Measurements from ENCODE around the gene CCDC97. TPM values are rescaled to one million over a fixed set of nuclear protein-coding genes. Genes with fewer than 3 reads are reported as not detected.
"Not testable (repeated sequence)": the region's sequence is repeated elsewhere in the genome, so short reads cannot be mapped to it uniquely, and the experiment has no call there.

Gene CCDC97
- total RNA-seq, 2 experiments from 2014 or later = 33.5 to 36.1 TPM

DNA sequence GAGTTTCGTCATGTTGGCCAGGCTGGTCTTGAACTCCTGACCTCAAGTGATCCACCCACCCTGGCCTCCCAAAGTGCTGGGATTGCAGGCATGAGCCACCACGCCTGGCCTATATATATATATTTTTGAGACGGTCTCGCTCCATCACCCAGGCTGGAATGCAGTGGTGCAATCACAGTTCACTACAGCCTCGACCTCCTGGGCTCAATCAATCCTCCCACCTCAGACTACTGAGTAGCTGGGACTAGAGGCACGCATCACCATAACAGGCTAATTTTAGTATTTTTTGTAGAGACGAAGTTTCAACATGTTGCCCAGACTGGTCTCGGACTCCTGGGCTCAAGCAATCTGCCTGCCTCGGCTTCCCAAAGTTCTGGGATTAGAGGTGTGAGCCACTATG is 36.9 kb downstream of the CCDC97 start:
- CTCF ChIA-PET = interaction anchor here (1.2 kb wide), 1 partner anchor 38 kb away, joined by 3 read pairs; no protein-coding TSS in a partner anchor
- not testable (repeated sequence) for H3K27ac Mint-ChIP-seq
- peaks cover 61% of the 10 kb centered on the region for H3K4me1 Mint-ChIP-seq (ENCODE audit: low read depth)

DNA sequence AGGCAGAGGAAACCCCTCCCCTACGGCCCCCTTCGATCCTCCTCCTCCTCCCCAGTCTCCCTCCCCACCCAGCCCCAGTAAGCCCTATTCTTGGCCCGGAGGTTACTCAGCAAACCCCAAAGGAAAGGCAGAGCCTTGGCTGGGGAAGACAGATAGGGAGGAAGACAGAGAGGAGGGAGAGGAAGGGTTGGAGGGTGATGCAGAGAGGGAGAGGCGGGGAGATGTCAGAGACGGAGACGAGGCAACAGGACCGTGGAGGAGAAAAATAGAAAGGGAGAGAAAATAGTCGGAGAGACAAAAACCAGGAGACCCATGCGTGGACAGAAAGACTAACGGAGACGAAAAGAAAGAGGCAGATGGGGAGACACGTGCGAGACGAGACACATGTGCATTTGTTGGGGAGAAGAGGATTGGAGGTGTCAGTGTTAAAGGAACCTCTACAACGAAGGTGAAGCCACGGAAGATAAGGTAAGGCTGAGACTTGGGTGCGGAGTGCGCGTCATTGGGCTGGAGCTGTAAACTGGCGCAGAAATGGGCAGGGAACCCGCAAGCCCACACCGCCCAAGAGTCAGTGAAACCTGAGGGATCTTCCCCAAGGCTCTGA is 40.9 kb downstream of the CCDC97 start:
- ChIA-PET POLR2A (interaction anchor here (0.7 to 3.1 kb wide), 8 partner anchors 13 to 88 kb away, joined by 3 to 27 read pairs (median 6); partner anchors contain the start of genes B9D2 and CCDC97), CTCF (interaction anchor here (0.6 to 3.2 kb wide), 9 partner anchors 8 to 246 kb away, joined by 3 to 31 read pairs (median 3); partner anchors contain the start of genes B9D2 and HNRNPUL1)
- H3K36me3 Mint-ChIP-seq (ENCODE audit: low read depth) = peaks cover 59% of the 10 kb centered on the region
- DNase-seq (no peak), ATAC-seq (no peak)
- H3K9me3 Mint-ChIP-seq (ENCODE audit: insufficient read depth) = no peaks in the 10 kb centered on the region
- H3K4me3 Mint-ChIP-seq = peak overlapping the region; percentile 90
- no peaks in the 10 kb centered on the region for H3K27me3 Mint-ChIP-seq (ENCODE audit: low read depth)
- peak overlapping the region; percentile 98 for H3K27ac Mint-ChIP-seq
- peaks cover 47% of the 10 kb centered on the region for H3K4me1 Mint-ChIP-seq (ENCODE audit: low read depth)

More for the DNA sequence above, 36.9 kb downstream of the CCDC97 start:
- peaks cover 73% of the 10 kb centered on the region for H3K36me3 Mint-ChIP-seq (ENCODE audit: low read depth)
- H3K4me3 Mint-ChIP-seq; DNase-seq; H3K9me3 Mint-ChIP-seq (ENCODE audit: insufficient read depth); H3K27me3 Mint-ChIP-seq (ENCODE audit: low read depth); ATAC-seq: not testable (repeated sequence)
- POLR2A ChIA-PET = interaction anchor here (0.7 to 1.5 kb wide), 2 partner anchors 20 to 64 kb away, joined by 3 to 4 read pairs; no protein-coding TSS in a partner anchor

DNA sequence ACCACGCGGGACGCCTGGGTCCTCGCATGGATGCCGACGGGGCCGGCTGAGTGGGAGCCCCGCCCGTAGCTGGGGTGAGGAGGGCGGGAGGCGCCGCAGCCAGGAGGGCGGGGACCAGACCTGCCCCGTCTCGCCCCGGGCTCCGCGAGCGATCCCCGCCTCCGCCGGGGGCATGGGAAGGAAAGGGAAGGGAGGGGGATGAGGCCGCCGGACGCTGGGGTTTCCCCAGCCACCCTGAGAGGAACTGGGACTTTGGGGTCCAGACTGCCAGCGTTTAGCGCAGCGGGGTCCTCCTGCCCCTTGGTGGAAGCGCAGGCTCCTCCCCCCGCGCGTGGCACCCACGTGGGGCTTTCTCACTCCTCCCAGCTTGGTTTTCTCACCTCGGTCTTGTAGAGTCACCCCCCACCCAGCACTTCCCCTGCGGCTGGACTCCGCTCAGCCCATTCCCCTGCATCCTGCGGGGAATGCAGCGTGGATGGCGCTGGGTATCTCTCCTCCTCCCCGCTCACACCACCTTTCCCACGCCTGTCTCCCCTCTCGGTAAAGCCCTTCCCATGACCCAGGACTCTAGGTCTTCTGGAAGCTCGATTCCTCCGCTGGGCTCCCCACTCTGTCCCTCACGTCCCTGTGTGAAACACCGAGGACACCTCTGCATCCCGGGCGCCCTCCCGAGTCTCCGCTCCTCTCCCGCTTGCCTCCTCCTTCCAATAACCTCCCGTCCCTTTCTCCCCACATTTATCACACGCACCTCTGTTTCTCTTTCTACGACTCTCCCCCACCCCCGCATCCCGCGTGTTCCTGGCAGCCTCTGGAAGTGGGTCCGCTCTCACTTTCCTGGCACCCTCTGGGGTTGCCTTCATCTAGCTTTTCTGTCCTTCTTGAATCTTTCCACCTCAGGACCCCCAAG is 41.6 kb downstream of the CCDC97 start:
- Mint-ChIP-seq H3K36me3 (ENCODE audit: low read depth) (peaks cover 58% of the 10 kb centered on the region), H3K27ac (peak overlapping the region; percentile 98), H3K9me3 (ENCODE audit: insufficient read depth) (no peaks in the 10 kb centered on the region), H3K4me1 (ENCODE audit: low read depth) (peaks cover 51% of the 10 kb centered on the region), H3K4me3 (peak overlapping the region; percentile 90), H3K27me3 (ENCODE audit: low read depth) (no peaks in the 10 kb centered on the region)
- peak; percentile 60 for ATAC-seq
- CTCF ChIA-PET = interaction anchor here (0.6 to 3.2 kb wide), 17 partner anchors 9 to 247 kb away, joined by 3 to 31 read pairs (median 4); partner anchors contain the start of genes B9D2, CCDC97, DMAC2 and HNRNPUL1
- POLR2A ChIA-PET = interaction anchor here (0.6 to 3.1 kb wide), 13 partner anchors 10 to 148 kb away, joined by 3 to 27 read pairs (median 4); partner anchors contain the start of genes B9D2 and CCDC97
- DNase-seq = peak; percentile 89

DNA sequence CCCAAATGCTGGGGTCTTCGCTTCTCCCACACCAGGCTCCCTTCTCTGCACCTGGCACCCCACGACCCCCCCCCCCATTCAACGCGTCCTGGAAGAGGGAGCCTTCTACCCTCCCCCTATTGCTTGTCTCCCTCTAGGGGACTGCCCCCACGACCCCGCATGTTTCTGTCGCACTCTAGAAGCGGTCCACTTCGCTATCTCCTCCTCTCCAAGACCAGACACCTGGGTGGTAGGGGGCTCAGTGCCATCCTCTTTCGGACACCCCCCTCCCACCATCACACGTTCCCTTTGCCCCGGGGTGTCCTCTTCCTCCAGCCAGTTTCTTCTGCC is 42.3 kb downstream of the CCDC97 start:
- Mint-ChIP-seq H3K36me3 (ENCODE audit: low read depth) (peaks cover 61% of the 10 kb centered on the region), H3K4me1 (ENCODE audit: low read depth) (peaks cover 58% of the 10 kb centered on the region)

DNA sequence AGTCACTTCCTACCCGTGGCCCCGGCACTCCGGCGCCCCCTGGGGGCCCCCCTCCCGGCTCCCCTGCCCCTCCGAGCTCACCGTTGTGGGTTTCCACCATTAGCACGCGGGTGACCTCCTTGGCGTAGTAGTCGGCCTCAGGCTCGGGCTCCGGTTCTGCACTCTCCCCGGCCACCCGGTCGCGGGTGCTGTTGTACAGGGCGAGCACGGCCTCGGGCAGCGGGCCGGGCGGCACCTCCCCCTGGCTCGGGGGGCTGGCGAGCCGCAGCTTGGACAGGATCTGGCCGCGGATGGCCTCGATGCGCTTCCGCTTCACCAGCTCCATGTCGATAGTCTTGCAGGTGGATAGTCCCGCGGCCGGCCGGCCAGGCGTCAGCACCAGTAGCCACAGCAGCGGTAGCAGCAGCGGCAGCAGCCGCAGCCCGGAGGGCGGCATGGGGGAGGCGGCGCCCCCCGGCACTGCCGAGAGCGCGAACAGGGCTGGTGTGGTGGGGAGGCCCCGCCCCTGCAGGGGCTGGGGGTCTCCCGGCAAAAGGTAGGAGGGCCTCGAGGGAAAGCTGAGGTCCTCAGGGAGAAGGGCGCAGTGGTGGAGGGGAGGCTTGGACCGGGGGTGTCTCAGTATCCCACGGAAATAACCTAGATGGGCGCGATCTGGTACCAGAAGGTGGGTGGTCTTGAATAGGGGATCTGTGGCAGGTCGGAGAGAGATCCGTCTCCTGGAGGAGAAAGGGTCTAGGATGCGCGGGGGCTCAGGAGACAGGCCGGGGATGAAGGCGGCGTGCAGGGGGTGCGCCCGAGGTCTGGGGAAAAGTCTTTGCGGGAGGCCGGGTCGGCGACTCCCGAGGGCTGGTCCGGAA is 42.9 kb downstream of the CCDC97 start:
- Mint-ChIP-seq H3K9me3 (ENCODE audit: insufficient read depth) (no peaks in the 10 kb centered on the region), H3K4me1 (ENCODE audit: low read depth) (peaks cover 64% of the 10 kb centered on the region), H3K4me3 (peak overlapping the region; percentile 90), H3K27ac (peak overlapping the region; percentile 98), H3K36me3 (ENCODE audit: low read depth) (peaks cover 57% of the 10 kb centered on the region), H3K27me3 (ENCODE audit: low read depth) (no peaks in the 10 kb centered on the region)
- POLR2A ChIA-PET = interaction anchor here (0.6 to 3.1 kb wide), 9 partner anchors 11 to 150 kb away, joined by 3 to 27 read pairs (median 6); partner anchors contain the start of gene B9D2
- DNase-seq (peak; percentile 85), ATAC-seq (peak; percentile 12)
- CTCF ChIA-PET = interaction anchor here (0.6 to 3.2 kb wide), 14 partner anchors 11 to 90 kb away, joined by 3 to 31 read pairs (median 4); partner anchors contain the start of genes B9D2, CCDC97, DMAC2 and HNRNPUL1

More for the DNA sequence above, 42.3 kb downstream of the CCDC97 start:
- CTCF ChIA-PET = interaction anchor here (0.6 to 3.2 kb wide), 13 partner anchors 9 to 89 kb away, joined by 3 to 31 read pairs (median 6); partner anchors contain the start of genes B9D2, CCDC97, DMAC2 and HNRNPUL1
- H3K4me3 Mint-ChIP-seq = peak overlapping the region; percentile 90
- H3K9me3 Mint-ChIP-seq (ENCODE audit: insufficient read depth) = no peaks in the 10 kb centered on the region
- DNase-seq (no peak), ATAC-seq (no peak)
- H3K27ac Mint-ChIP-seq = peak overlapping the region; percentile 98
- POLR2A ChIA-PET = interaction anchor here (0.6 to 3.1 kb wide), 9 partner anchors 11 to 149 kb away, joined by 3 to 27 read pairs (median 6); partner anchors contain the start of gene B9D2
- H3K27me3 Mint-ChIP-seq (ENCODE audit: low read depth) = no peaks in the 10 kb centered on the region

DNA sequence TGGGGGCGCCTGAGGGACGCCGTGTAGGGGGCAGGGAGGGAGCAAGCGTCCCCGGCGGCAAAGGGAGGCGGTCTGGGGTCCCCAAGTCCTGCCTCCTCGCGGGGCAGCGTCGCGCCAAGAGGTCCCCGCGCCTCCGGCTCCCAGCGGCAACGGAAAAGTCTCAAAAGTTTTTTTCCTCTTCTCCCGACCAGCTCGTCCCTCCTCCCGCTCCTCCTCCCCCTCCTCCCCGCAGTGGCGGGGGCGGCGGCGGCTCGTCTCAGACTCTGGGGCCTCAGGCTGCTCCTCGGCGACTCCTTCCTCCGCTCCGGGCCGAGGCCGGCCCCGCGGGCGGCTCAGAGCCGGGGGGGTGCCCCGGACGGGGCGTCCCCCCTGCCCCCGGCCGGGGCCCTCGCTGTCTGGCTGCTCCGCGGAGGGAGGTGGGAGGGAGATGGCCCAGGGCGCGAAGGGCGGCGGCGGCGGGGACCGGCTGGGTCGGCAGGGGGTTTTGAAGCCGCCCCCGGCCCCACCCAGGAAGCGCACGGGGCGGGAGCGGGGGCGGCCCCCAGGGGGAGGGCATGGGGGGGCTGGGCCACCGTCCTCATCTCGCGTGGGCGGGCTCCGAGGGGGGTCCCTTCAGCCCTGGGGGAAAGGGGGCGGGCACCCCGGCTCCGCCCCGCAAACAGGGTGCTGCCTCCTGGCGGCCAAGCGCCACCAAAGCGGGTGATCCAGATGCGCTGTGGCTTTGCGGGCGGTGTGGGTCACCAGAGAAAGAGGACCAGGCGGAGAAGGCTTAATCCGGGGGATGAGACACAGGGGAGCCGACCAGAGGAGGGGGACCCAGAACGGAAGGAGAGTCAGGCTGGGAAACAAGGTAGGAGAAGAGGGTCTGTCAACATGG is 43.7 kb downstream of the CCDC97 start, which contains the start of gene TGFB1:
Gene TGFB1 (minus strand): TSS at position 457 of the 877 bp plus-strand sequence. CDS start 878 bp downstream, outside the sequence.
- no peaks in the 10 kb centered on the region for H3K9me3 Mint-ChIP-seq (ENCODE audit: insufficient read depth)
- POLR2A ChIA-PET = interaction anchor here (1.5 to 3.1 kb wide), 5 partner anchors 10 to 91 kb away, joined by 5 to 27 read pairs (median 13); partner anchors contain the start of gene B9D2
- no peaks in the 10 kb centered on the region for H3K27me3 Mint-ChIP-seq (ENCODE audit: low read depth)
- peaks cover 66% of the 10 kb centered on the region for H3K4me1 Mint-ChIP-seq (ENCODE audit: low read depth)
- peak within 1 kb of the TSS; percentile 98 for H3K27ac Mint-ChIP-seq
- peak within 1 kb of the TSS; percentile 90 for H3K4me3 Mint-ChIP-seq
- H3K36me3 Mint-ChIP-seq (ENCODE audit: low read depth) = peaks cover 51% of the 10 kb centered on the region
- peak; percentile 54 for ATAC-seq
- peak; percentile 95 for DNase-seq
- CTCF ChIA-PET = interaction anchor here (0.6 to 3.2 kb wide), 7 partner anchors 10 to 91 kb away, joined by 3 to 31 read pairs (median 6); partner anchors contain the start of gene B9D2

DNA sequence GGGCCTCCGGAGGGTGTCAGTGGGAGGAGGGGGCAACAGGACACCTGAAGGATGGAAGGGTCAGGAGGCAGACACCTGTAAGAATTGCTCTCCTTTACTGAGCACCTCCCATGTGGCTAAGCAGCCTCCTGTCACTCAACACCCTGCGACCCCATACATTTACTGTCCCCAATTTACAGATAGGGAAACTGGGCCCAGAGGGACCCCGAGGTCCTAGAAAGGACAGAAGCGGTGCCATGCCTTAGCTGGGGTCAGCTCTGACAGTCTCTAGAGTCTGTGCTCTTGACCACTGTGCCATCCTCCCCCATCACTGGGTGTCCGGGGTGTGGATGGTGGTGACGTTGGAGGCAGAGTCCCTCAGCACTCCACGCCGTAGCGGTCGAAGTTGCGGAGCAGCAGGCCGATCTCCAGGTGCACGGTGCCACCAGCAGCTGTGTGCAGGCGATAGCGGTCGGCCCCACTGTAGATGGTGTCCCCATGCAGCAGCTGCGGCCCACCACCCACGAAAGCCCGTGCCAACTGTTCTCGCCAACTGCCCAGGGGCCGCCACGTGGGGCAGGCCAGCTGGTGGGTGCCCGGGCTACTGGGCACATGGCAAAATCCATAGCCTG is 44.5 kb downstream of the CCDC97 start:
- H3K27ac Mint-ChIP-seq = peak overlapping the region; percentile 86
- no peak for ATAC-seq
- H3K4me1 Mint-ChIP-seq (ENCODE audit: low read depth) = peaks cover 59% of the 10 kb centered on the region
- CTCF ChIA-PET = interaction anchor here (1.7 to 2.6 kb wide), 2 partner anchors 10 to 48 kb away, joined by 6 to 35 read pairs; partner anchors contain the start of gene B9D2
- no peak for DNase-seq
- peak overlapping the region; percentile 75 for H3K4me3 Mint-ChIP-seq
- POLR2A ChIA-PET = interaction anchor here (2.7 kb wide), 1 partner anchor 10 kb away, joined by 12 read pairs; the partner anchor contains the start of gene B9D2
- H3K9me3 Mint-ChIP-seq (ENCODE audit: insufficient read depth) = no peaks in the 10 kb centered on the region
- peaks cover 44% of the 10 kb centered on the region for H3K36me3 Mint-ChIP-seq (ENCODE audit: low read depth)
- H3K27me3 Mint-ChIP-seq (ENCODE audit: low read depth) = no peaks in the 10 kb centered on the region

DNA sequence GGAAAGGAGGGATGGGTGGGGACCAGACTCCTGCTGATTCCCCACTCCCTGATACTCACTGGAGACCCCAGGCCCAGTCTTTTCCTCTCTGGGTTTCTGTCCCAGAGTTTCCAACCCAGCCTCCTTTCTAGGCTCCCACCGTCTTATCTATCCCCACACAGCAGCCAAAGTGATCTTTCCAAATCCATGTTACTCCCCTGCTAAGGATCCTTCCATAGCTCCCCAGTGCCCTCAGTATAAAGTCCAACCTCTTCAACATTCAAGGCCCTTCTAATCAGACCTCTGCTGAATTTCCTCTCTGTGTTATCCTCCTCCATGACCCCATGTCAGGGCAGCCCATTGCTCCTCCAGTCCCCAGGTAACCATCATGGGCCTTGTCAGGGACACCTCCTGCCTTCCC is 45.1 kb downstream of the CCDC97 start:
- Mint-ChIP-seq H3K27ac (peak overlapping the region; percentile 95), H3K9me3 (ENCODE audit: insufficient read depth) (no peaks in the 10 kb centered on the region), H3K27me3 (ENCODE audit: low read depth) (no peaks in the 10 kb centered on the region), H3K4me1 (ENCODE audit: low read depth) (peaks cover 57% of the 10 kb centered on the region), H3K4me3 (peak overlapping the region; percentile 64), H3K36me3 (ENCODE audit: low read depth) (peaks cover 41% of the 10 kb centered on the region)
- ATAC-seq = no peak
- CTCF ChIA-PET = interaction anchor here (1.1 to 2.6 kb wide), 6 partner anchors 10 to 76 kb away, joined by 3 to 35 read pairs (median 4); partner anchors contain the start of gene B9D2
- no peak for DNase-seq
- POLR2A ChIA-PET = interaction anchor here (1.0 to 2.7 kb wide), 2 partner anchors 9 to 91 kb away, joined by 4 to 12 read pairs; partner anchors contain the start of genes B9D2 and HNRNPUL1

DNA sequence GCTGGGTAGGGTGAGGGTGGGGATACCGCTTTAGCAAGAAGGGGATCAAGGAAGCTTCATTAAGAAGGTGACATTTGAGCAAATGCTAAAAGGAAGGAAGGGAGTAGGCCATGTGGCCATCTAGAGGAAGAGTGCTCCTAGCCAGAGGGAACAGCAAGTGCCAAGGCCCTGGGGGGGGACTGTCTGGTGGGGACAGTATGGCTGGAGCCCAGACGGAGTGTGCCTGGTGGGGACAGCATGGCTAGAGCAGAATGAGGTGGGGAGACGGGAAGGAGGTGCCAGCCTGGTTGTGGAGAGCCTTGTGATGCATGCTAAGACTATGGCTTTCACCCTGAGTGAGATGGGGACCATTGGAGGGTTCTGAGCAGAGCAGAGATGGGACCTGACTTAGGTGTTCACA is 45.8 kb downstream of the CCDC97 start:
- Mint-ChIP-seq H3K4me3 (peak overlapping the region; percentile 64), H3K27me3 (ENCODE audit: low read depth) (no peaks in the 10 kb centered on the region), H3K4me1 (ENCODE audit: low read depth) (peaks cover 59% of the 10 kb centered on the region), H3K9me3 (ENCODE audit: insufficient read depth) (no peaks in the 10 kb centered on the region), H3K36me3 (ENCODE audit: low read depth) (peaks cover 37% of the 10 kb centered on the region), H3K27ac (peak overlapping the region; percentile 95)
- CTCF ChIA-PET = interaction anchor here (0.9 to 2.6 kb wide), 9 partner anchors 9 to 75 kb away, joined by 3 to 35 read pairs (median 3); partner anchors contain the start of gene B9D2
- POLR2A ChIA-PET = interaction anchor here (0.6 to 2.7 kb wide), 4 partner anchors 8 to 92 kb away, joined by 3 to 12 read pairs (median 7); partner anchors contain the start of genes B9D2 and HNRNPUL1
- no peak for DNase-seq
- no peak for ATAC-seq
